Liver (tissue), 9 donors: Measurements from ENCODE around the gene FASTK. TPM values are rescaled to one million over a fixed set of nuclear protein-coding genes. Genes with fewer than 3 reads are reported as not detected.

Experiments
- DNase-seq: peaks from one replicate; pipeline ENCODE4 v3.0.0-alpha.2; 2017; ENCODE audit warnings: low spot score
- H3K27ac ChIP-seq, 2 donors: one replicate each; pipeline ENCODE4 v1.7.0; 2013; ENCODE audit warnings: inconsistent platforms in 2 of 2, low read length in 2 of 2, control low read depth in 1 of 2, low read depth in 1 of 2, mild to moderate bottlenecking in 1 of 2
- H3K27me3 ChIP-seq, 4 donors: one replicate each; pipeline versions ENCODE4 v1.6.1 to v1.7.0; 2013; ENCODE audit warnings: low read length in 3 of 4, inconsistent platforms in 1 of 4, mild to moderate bottlenecking in 1 of 4, moderate library complexity in 1 of 4; ENCODE audit not compliant: control insufficient read depth in 4 of 4, insufficient read depth in 4 of 4
- H3K36me3 ChIP-seq, 4 donors: one replicate each; pipeline versions ENCODE4 v1.6.1 to v1.7.0; 2013; ENCODE audit warnings: low read length in 3 of 4, mild to moderate bottlenecking in 3 of 4, low read depth in 1 of 4, moderate library complexity in 1 of 4; ENCODE audit not compliant: control insufficient read depth in 4 of 4, insufficient read depth in 3 of 4
- H3K4me1 ChIP-seq, 4 donors: one replicate each; pipeline versions ENCODE4 v1.6.1 to v1.7.0; 2013; ENCODE audit warnings: low read length in 3 of 4, mild to moderate bottlenecking in 3 of 4, moderate library complexity in 1 of 4; ENCODE audit not compliant: control insufficient read depth in 4 of 4, insufficient read depth in 4 of 4
- H3K4me3 ChIP-seq, 3 donors: one replicate each; pipeline versions ENCODE4 v1.6.1 to v1.7.0; 2013; ENCODE audit warnings: low read length in 3 of 3, control low read depth in 1 of 3, low read depth in 1 of 3, mild to moderate bottlenecking in 1 of 3
- H3K9ac ChIP-seq, 2 donors: one replicate each; pipeline ENCODE4 v1.7.0; 2013; ENCODE audit warnings: low read length in 2 of 2, mild to moderate bottlenecking in 2 of 2, moderate library complexity in 2 of 2, control low read depth in 1 of 2, low read depth in 1 of 2
- H3K9me3 ChIP-seq, 4 donors: one replicate each; pipeline versions ENCODE4 v1.6.1 to v1.7.0; 2013; ENCODE audit warnings: low read length in 3 of 4; ENCODE audit not compliant: control insufficient read depth in 4 of 4
- ATF3 ChIP-seq: IDR thresholded peaks from 2 replicates; pipeline ENCODE4 v1.6.1; 2016; ENCODE audit warnings: antibody characterized with exemption
- CTCF ChIP-seq: fragments of 150-350 bp; IDR thresholded peaks from 2 replicates; pipeline ENCODE4 v1.5.1; 2017; ENCODE audit warnings: improper control_type of control experiment, low read depth, low read length; ENCODE audit not compliant: missing input control
- EGR1 ChIP-seq, 2 donors: IDR thresholded peaks; 2 replicates each; pipeline ENCODE4 v1.6.1; 2016 to 2018; ENCODE audit warnings: antibody characterized with exemption in 2 of 2, low read depth in 2 of 2
- FOXA1 ChIP-seq: IDR thresholded peaks from 2 replicates; pipeline ENCODE4 v1.6.1; 2016; ENCODE audit warnings: antibody characterized with exemption
- FOXA2 ChIP-seq: IDR thresholded peaks from 2 replicates; pipeline ENCODE4 v1.6.1; 2016; ENCODE audit warnings: antibody characterized with exemption
- GABPA ChIP-seq, 2 donors: IDR thresholded peaks in 1 of 2; conservative IDR thresholded peaks in 1 of 2; 2 replicates each; pipeline ENCODE4 v1.6.1; 2016; ENCODE audit warnings: antibody characterized with exemption in 2 of 2, mild to moderate bottlenecking in 1 of 2, moderate library complexity in 1 of 2
- HNF4A ChIP-seq, 2 donors: conservative IDR thresholded peaks; 2 replicates each; pipeline ENCODE4 v1.6.1; 2016; ENCODE audit warnings: antibody characterized with exemption in 2 of 2, mild to moderate bottlenecking in 2 of 2
- HNF4G ChIP-seq: IDR thresholded peaks from 2 replicates; pipeline ENCODE4 v1.6.1; 2016; ENCODE audit warnings: antibody characterized with exemption
- JUND ChIP-seq, 2 donors: IDR thresholded peaks; 2 replicates each; pipeline ENCODE4 v1.6.1; 2016; ENCODE audit warnings: antibody characterized with exemption in 2 of 2
- MAX ChIP-seq: IDR thresholded peaks from 2 replicates; pipeline ENCODE4 v1.6.1; 2016; ENCODE audit warnings: antibody characterized with exemption
- NR2F2 ChIP-seq: IDR thresholded peaks from 2 replicates; pipeline ENCODE4 v1.6.1; 2016; ENCODE audit warnings: antibody characterized with exemption
- RAD21 ChIP-seq, 2 donors: IDR thresholded peaks; 2 replicates each; pipeline ENCODE4 v1.6.1; 2016; ENCODE audit warnings: antibody characterized with exemption in 2 of 2, mild to moderate bottlenecking in 2 of 2
- REST ChIP-seq: IDR thresholded peaks from 2 replicates; pipeline ENCODE4 v1.6.1; 2016; ENCODE audit warnings: antibody characterized with exemption, mild to moderate bottlenecking
- RXRA ChIP-seq, 2 donors: IDR thresholded peaks; 2 replicates each; pipeline ENCODE4 v1.6.1; 2017 to 2018; ENCODE audit warnings: antibody characterized with exemption in 2 of 2, mild to moderate bottlenecking in 1 of 2
- SP1 ChIP-seq: IDR thresholded peaks from 2 replicates; pipeline ENCODE4 v1.6.1; 2018; ENCODE audit warnings: antibody characterized with exemption, mild to moderate bottlenecking
- TAF1 ChIP-seq: conservative IDR thresholded peaks from 2 replicates; pipeline ENCODE4 v1.6.1; 2016; ENCODE audit warnings: antibody characterized with exemption, mild to moderate bottlenecking
- YY1 ChIP-seq: IDR thresholded peaks from 2 replicates; pipeline ENCODE4 v1.6.1; 2016; ENCODE audit warnings: antibody characterized with exemption, mild to moderate bottlenecking
- ZBTB33 ChIP-seq: IDR thresholded peaks from 2 replicates; pipeline ENCODE4 v1.6.1; 2016; ENCODE audit warnings: antibody characterized with exemption
- WGBS: extraction: QIAGEN DNeasy Blood & Tissue Kit; methylation state at CpG from one replicate; pipeline ENCODE4 v1.1.7; 2013; 5-methylcytosine and 5-hydroxymethylcytosine counted together
- polyA plus RNA-seq, 2 donors: library from polyadenylated mRNA; stranded (reverse) in 1 of 2; unstranded in 1 of 2; fragments of 200-250 nt in 1 of 2; fragments of >200 nt in 1 of 2; fragmentation: Nextera tagmentation in 1 of 2; extraction: Ambion mirVana in 1 of 2; gene quantifications; one replicate each; pipeline versions ENCODE4 v1.2.1 to v1.2.3, GENCODE V29; 2013 to 2015
- total RNA-seq, 2 donors: library from RNA; depleted of rRNA; stranded (reverse); fragments of >200 nt; gene quantifications; one replicate each; pipeline ENCODE4 v1.2.3, GENCODE V29; 2014
- donor health status: healthy.
- donor health status: healthy.
- donor health status: healthy.
- donor health status: healthy.
- donor health status: healthy.

The FASTK gene
- total and polyA plus RNA-seq, 4 donors = 31.1 to 62.8 (median 43.7) TPM

- peaks cover 0 to 2% (median 0%) of the 10 kb centered on the region in 4 donors for H3K4me1 ChIP-seq
- H3K9me3 ChIP-seq = no peaks in the 10 kb centered on the region
- no peak within 1 kb of the TSS for H3K9ac ChIP-seq
- H3K4me3 ChIP-seq = no peak within 1 kb of the TSS
- H3K36me3 ChIP-seq = peaks cover 0 to 8% (median 0%) of the 10 kb centered on the region in 4 donors
- H3K27ac ChIP-seq = no peak within 1 kb of the TSS
- WGBS = 79% methylated on average over 22 of the region's 22 CpGs
- H3K27me3 ChIP-seq = no peaks in the 10 kb centered on the region
- TF ChIP-seq ATF3 (no peak), EGR1 (IDR thresholded peaks at IDR 0.05; ENCODE audit: low read depth in 2 of 2) (no peak), MAX (no peak), HNF4A (conservative IDR thresholded peaks at IDR 0.05) (no peak), ZBTB33 (no peak), FOXA1 (no peak), FOXA2 (no peak), REST (no peak), GABPA (IDR thresholded peaks at IDR 0.05 in 1 of 2, conservative IDR thresholded peaks at IDR 0.05 in 1 of 2) (no peak), RXRA (IDR thresholded peaks at IDR 0.05) (no peak), RAD21 (IDR thresholded peaks at IDR 0.05) (no peak), NR2F2 (no peak), CTCF (no peak), YY1 (no peak), SP1 (no peak), TAF1 (no peak), HNF4G (no peak), JUND (IDR thresholded peaks at IDR 0.05) (no peak)
- no peak for DNase-seq
Observed at GRCh38 chr7:151047976-151048815, 32.4 kb downstream of the FASTK start, which contains the start of gene ASIC3. Gene ASIC3, plus strand, starts transcription at chr7:151048531. Its CDS starts 355 bp downstream, at chr7:151048886.
